GM18873 (cell line): ENCODE results near the gene PRKCG.
A peak's percentile ranks its signal among the peaks of the same experiment; 100 is the strongest.
"Not testable (repeated sequence)": the region's sequence is repeated elsewhere in the genome, so short reads cannot be mapped to it uniquely, and the experiment has no call there.

ENCODE experiments used
- ATAC-seq: cut with Tn5 transposase; IDR thresholded peaks from one replicate; pipeline ENCODE4 v1.9.1; 2021; ENCODE audit warnings: mild to moderate bottlenecking, moderate library complexity, moderate number of reproducible peaks; ENCODE audit not compliant: unreplicated experiment, low FRiP score

Gene PRKCG

DNA sequence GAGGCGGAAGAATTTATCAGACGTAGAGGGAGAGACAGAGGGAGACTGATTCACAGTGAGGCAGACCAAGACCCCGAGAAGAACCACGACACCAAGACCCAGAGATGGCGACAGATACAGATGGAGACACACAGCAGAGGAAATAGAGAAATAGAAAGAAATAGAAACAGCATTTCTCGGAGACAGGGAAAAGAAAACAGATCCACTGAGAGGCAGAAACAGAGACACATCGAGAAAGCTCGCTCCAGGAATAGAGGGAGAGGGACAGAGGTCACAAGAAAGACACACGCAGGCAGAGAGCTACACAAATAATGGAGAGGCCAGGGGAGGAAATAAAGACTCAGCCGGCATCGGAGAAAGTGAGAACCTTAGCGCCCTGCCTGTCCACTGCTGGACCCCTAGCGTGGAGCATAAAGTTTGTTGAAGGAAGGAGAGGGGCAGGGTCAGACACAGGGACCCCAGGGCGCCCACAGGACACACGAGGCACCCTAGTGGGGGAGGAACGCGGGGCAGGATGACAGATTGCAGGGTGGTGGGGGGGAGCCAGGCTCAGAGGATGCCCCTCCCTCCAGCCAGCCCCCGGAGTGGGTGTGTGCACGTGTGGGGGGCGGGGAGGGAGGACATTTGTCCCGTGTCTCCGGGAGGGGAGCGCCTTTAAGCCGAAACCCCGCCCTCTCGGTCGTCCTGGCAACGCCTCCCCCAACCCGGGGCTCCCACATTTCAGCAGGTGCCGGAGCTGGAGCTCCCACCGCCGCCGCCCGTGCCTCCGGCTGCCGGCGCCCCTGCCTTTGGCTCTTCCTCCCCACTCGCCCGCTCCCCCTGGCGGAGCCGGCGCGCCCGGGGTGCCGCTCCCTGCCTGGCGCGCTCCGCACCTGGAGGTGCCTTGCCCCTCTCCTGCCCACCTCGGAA is at the start of gene PRKCG:
TSS of gene PRKCG (plus strand) at position 716 of the 909 bp plus-strand sequence. CDS start 298 bp downstream, outside the sequence.
- ATAC-seq = no peak

- ATAC-seq = not testable (repeated sequence)
Measured at GRCh38 chr19:53832861-53833260, 49.1 kb upstream of the PRKCG start.

DNA sequence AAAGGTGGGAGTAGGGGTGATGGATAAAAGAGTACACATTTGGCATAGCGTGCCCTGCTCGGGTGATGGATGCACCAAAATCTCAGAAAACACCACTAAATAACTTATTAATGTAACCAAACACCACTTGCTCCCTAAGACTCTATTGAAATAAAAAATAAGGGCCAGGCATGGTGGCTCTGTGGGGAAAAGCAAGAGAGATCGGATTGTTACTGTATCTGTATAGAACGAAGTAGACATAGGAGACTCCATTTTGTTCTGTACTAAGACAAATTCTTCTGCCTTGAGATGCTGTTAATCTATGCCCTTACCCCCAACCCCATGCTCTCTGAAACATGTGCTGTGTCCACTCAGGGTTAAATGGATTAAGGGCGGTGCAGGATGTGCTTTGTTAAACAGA is 43.6 kb upstream of the PRKCG start:
- ATAC-seq = not testable (repeated sequence)

DNA sequence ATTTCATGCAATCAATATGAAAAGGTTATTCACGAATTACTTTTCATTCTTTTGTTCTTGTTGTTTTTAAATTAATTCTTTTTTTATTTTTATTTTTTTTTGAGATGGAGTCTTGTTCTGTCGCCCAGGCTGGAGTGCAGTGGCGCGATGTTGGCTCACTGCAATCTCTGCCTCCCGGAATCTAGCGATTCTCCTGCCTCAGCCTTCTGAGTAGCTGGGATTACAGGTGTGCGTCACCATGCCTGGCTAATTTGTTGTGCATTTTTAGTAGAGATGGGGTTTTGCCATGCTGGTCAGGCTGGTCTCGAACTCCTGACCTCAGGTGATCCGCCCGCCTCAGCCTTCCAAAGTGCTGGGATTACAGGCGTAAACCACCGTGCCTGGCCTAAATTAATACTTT is 41.8 kb upstream of the PRKCG start:
- not testable (repeated sequence) for ATAC-seq

DNA sequence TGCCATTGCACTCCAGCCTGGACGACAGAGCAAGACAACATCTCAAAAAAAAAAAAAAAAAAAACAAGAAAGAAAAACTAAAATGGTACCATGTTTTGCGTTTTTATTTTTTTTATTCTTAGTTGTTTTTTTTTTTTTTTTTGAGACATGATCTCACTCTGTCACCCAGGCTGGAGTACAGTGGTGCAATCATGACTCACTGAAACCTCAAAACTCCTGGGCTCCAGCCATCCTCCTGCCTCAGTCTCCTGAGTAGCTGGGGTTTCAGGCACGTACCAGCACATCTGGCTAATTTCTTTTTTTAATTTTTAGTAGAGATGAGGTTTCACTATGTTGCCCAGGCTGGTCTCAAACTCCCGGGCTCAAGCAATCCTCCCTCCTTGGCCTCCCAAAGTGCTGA is 41.1 kb upstream of the PRKCG start:
- ATAC-seq = not testable (repeated sequence)

DNA sequence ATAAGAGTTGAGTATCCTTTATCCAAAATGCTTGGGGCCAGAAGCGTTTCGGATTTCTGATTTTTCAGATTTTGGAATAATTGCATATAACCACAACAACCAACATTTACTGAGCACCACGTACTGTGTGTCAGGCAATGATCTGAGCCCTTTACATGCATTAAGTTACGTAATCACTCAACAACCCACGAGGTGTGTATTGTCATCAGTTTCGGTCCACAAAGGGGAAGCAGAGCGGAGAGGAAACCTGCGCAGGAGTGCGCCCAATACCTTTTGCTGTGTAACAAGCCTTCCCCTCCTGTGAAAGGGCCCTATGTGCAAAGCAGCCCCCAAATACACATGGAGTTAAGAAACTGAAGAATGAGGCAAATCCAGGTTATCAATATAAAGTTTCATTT is 37.1 kb upstream of the PRKCG start:
- no peak for ATAC-seq

- ATAC-seq = no peak
Measured at GRCh38 chr19:53847555-53847954, 34.4 kb upstream of the PRKCG start.

DNA sequence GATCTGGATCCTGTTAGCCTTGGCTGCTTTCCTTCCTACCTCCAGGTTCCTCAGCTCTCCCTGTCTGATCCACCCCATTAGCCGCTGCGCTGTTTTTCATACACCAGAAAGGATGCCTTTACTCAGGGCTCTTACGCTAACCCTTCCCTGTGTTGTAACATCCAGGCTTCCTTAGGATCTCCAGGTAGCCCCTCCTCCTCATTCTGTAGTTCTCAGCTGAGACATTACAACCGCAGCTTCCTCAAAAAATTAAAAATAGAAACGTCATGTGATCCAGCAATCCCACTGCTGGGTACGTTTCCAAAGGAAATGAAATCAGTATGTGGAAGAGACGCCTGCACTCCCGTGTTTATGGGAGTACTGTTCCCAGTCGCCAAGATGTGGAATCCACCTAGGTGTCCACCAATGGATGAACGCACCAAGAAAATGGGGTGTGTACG is 32.7 kb upstream of the PRKCG start:
- ATAC-seq = no peak

GRCh38 chr19:53853707-53854106 is 28.3 kb upstream of the PRKCG start:
- ATAC-seq = no peak

- ATAC-seq = no peak
Measured at GRCh38 chr19:53864308-53864836, 17.6 kb upstream of the PRKCG start.

GRCh38 chr19:53865523-53865917 is 16.5 kb upstream of the PRKCG start:
- ATAC-seq = no peak

GRCh38 chr19:53865918-53866864 is 15.8 kb upstream of the PRKCG start:
- no peak for ATAC-seq

GRCh38 chr19:53866865-53867224 is 15.2 kb upstream of the PRKCG start:
- no peak for ATAC-seq

DNA sequence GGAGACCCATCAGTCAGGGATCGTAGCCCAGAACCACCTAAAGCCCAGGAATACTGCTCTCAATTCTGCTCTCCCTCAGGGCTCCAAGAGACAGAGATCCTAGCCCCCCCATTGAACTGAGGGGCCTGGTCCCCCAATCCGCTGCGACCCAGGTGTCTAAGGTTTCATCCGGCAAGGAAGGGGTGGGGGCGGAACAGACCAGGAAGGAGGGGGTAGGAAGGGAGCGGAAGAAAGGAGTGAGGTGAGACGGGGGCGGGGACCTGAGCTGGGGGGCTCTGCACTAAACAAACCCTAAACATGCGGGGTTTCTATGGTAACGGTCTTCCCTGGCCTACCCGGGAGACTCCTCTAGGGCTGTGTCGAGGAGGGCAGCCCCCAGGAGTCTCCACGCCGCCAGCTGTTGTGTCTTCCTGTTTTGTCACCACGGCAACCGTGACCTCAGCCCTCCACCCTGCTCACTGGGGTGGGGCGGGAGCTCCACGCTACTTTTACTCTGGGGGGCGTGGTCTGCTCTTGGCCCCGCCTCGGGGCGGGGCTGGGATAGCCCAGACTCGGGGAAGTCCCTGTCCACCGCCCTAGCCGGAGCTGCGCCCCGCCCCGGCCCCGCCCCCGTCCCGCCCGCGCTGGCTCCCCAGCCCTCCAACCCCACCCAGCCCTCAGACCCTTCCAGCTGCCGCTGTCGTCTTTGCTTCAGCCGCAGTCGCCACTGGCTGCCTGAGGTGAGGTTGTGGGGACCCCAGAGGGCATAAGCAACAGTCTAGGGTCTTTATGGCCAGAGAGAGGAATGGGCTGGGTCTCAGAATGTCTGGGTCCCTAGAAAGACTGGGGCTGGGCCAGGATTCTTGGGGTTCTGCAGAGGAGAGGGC is 14.5 kb upstream of the PRKCG start, which contains the start of gene MYADM:
TSS of gene MYADM (plus strand) at position 659 of the 866 bp plus-strand sequence. CDS start 5,647 bp downstream, outside the sequence.
- peak; percentile 75 for ATAC-seq

DNA sequence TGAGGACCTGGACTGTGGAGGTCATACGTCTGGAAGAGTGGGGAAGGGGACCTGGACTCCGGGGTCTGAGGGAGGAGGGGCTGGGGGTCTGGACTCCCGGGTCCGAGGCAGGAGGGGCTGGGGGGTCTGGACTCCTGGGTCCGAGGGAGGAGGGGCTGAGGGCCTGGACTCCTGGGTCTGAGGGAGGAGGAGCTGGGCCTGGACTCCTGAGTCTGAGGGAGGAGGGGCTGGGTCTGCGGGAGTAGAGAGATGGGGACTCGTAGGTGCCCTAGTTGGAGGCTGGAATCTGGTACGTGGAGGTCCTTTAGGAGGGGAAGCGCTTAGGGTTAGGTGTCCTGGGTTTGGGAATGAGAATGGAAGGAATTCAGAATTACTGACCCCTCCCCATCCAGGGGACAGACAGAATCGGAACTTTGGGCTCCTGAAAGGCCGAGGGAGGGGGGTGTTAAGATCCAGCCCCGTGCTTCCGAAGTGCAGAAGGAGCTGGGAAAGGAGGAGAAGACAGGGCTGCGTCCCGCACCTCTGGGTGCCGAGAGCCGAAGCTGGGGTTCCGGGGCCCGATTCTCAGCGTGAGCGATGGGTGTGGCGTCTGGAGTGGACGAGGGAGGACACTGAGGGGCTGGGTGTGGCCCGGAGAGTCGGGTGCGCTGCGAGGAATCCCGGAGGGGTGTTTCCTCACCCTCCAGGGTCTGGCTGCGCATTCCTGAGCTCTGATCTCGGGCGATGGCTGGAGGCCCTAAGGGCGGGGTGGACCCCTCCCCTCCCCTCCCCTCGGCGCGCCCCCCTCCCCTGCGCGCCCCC is 13.7 kb upstream of the PRKCG start:
- ATAC-seq = no peak

DNA sequence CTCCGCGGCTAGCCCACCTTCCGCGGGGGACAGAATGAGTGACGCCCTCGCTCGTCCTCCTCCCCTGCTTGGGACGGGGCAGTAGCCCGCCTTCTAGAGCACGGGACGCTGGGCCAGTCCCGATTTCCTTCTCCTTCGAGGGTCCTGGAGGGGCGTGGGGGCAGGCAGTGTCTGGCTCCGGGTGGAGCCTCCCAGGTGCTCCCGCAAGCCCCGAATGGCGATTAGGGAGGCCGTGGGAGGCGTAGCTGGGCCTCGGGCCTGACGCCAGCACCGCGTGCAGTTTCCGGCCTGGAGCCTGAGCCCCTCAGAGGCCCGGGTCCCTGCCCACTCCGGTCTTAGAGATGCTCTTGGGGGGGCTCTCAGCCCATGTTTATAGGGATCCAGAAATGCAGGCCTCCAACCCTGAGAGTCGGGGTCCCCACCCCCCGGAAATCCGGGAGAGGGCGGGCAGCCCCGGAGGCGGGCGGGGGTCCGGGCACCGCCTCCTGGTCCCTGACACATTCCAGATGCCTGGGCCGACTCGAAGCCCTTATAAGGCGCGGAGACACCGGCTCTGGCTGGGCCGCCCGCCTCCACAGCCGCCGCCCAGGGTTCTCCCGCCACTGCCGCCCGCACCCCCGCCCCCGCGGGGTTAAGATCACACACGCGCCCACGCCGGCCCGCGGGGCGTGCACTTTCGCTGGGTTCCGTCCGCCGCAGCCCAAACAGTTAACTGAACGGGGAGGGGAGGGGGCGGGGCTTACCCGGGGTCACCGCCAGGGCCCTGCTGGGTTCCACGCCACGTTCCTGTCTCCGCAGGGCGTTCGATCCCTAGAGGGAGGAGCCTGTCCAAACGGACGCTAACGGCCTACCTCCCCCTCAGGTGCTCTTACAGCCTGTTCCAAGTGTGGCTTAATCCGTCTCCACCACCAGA is 12.8 kb upstream of the PRKCG start:
- ATAC-seq = no peak

DNA sequence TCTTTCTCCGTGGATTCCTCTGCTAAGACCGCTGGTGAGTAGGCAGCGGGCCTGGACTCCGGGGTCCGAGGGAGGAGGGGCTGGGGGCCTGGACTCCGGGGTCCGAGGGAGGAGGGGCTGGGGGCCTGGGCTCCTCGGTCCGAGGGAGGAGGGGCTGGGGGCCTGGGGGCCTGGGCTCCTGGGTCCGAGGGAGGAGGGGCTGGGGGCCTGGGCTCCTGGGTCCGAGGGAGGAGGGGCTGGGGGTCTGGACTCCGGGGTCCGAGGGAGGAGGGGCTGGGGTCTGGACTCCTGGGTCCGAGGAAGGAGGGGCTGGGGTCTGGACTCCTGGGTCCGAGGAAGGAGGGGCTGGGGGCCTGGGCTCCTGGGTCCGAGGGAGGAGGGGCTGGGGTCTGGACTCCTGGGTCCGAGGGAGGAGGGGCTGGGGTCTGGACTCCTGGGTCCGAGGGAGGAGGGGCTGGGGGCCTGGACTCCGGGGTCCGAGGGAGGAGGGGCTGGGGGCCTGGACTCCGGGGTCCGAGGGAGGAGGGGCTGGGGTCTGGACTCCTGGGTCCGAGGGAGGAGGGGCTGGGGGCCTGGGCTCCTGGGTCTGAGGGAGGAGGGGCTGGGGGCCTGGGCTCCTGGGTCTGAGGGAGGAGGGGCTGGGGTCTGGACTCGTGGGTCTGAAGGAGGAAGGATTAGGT is 12.1 kb upstream of the PRKCG start:
- not testable (repeated sequence) for ATAC-seq
